DOHH2 (cell line): ENCODE data around the gene TTC12.

Experiments used
- H3F3A ChIP-seq: fragments of 200-600 bp; sonication (generic), shearing (Covaris generic); 2 replicates; pipeline ENCODE4 v1.6.0; 2016; ENCODE audit warnings: antibody characterized with exemption, mild to moderate bottlenecking; ENCODE audit not compliant: control insufficient read depth, insufficient read depth
- H3K27ac ChIP-seq: fragments of 200-600 bp; sonication (generic); 2 replicates; pipeline ENCODE4 v1.5.1; 2014; ENCODE audit warnings: low read depth, mild to moderate bottlenecking, low read length, moderate library complexity
- H3K27me3 ChIP-seq: fragments of 200-600 bp; sonication (generic); 2 replicates; pipeline ENCODE4 v1.6.1; 2014; ENCODE audit warnings: mild to moderate bottlenecking, low read length, mixed read lengths; ENCODE audit not compliant: control insufficient read depth
- H3K36me3 ChIP-seq: fragments of 200-600 bp; sonication (generic); 2 replicates; pipeline ENCODE4 v1.6.1; 2014; ENCODE audit warnings: mild to moderate bottlenecking, low read length, moderate library complexity, mixed read lengths; ENCODE audit not compliant: control insufficient read depth
- H3K4me1 ChIP-seq: fragments of 200-600 bp; sonication (generic); 2 replicates; pipeline ENCODE4 v1.6.1; 2014; ENCODE audit warnings: mild to moderate bottlenecking, low read length, mixed read lengths; ENCODE audit not compliant: control insufficient read depth
- H3K4me2 ChIP-seq: fragments of 200-600 bp; sonication (generic); 2 replicates; pipeline ENCODE4 v1.6.0; 2014; ENCODE audit warnings: mild to moderate bottlenecking, low read length, moderate library complexity
- H3K4me3 ChIP-seq: fragments of 200-600 bp; sonication (generic); 2 replicates; pipeline ENCODE4 v1.5.1; 2014; ENCODE audit warnings: mild to moderate bottlenecking, low read length, mixed read lengths
- H3K79me2 ChIP-seq: fragments of 200-600 bp; sonication (generic); 2 replicates; pipeline ENCODE4 v1.6.1; 2014; ENCODE audit warnings: mild to moderate bottlenecking, low read length, mixed read lengths; ENCODE audit not compliant: control insufficient read depth
- H3K9me2 ChIP-seq: fragments of 200-600 bp; sonication (generic); replicated peaks from 2 replicates; pipeline ENCODE4 v1.6.1; 2014; ENCODE audit warnings: mild to moderate bottlenecking, low read length, mixed read lengths; ENCODE audit not compliant: control insufficient read depth
- H3K9me3 ChIP-seq: fragments of 200-600 bp; sonication (generic); 2 replicates; pipeline ENCODE4 v1.6.1; 2014; ENCODE audit warnings: antibody characterized with exemption, low read length, mixed read lengths; ENCODE audit not compliant: control insufficient read depth, insufficient read depth
- H4K20me1 ChIP-seq: fragments of 200-600 bp; sonication (generic); 2 replicates; pipeline ENCODE4 v1.6.0; 2014; ENCODE audit warnings: low read depth, mild to moderate bottlenecking, antibody characterized with exemption, low read length, moderate library complexity; ENCODE audit not compliant: control insufficient read depth, insufficient read depth
- CTCF ChIP-seq: fragments of 200-600 bp; sonication (generic); IDR thresholded peaks from one replicate; pipeline ENCODE4 v1.5.1; 2014; ENCODE audit warnings: antibody characterized with exemption, mild to moderate bottlenecking, low read depth, low read length; ENCODE audit not compliant: poor library complexity, severe bottlenecking
- EZH2phosphoT487 ChIP-seq: fragments of 200-600 bp; sonication (generic); IDR thresholded peaks from 2 replicates; pipeline ENCODE4 v1.6.1; 2017; ENCODE audit warnings: borderline replicate concordance, mild to moderate bottlenecking, antibody characterized with exemption, low read length, moderate library complexity, mixed read lengths

TTC12 gene

GRCh38 chr11:113316256-113316655 is 1.9 kb downstream of the TTC12 start:
- no peaks in the 10 kb centered on the region; the same call in 1 of the 2 replicates for H3K79me2 ChIP-seq
- H3K9me2 ChIP-seq: no peaks in the 10 kb centered on the region
- H3K27me3 ChIP-seq: no peaks in the 10 kb centered on the region
- H3K4me3 ChIP-seq: no peak overlapping the region
- no peak overlapping the region for H3K27ac ChIP-seq
- H3F3A ChIP-seq: no peaks in the 10 kb centered on the region
- no peaks in the 10 kb centered on the region for H3K9me3 ChIP-seq
- H4K20me1 ChIP-seq: no peaks in the 10 kb centered on the region
- H3K4me2 ChIP-seq: no peak overlapping the region
- peaks cover 18% of the 10 kb centered on the region for H3K4me1 ChIP-seq
- TF ChIP-seq CTCF: no peak
- TF ChIP-seq EZH2phosphoT487: no peak
- H3K36me3 ChIP-seq: peaks cover 4% of the 10 kb centered on the region; the same call in 1 of the 2 replicates

DNA sequence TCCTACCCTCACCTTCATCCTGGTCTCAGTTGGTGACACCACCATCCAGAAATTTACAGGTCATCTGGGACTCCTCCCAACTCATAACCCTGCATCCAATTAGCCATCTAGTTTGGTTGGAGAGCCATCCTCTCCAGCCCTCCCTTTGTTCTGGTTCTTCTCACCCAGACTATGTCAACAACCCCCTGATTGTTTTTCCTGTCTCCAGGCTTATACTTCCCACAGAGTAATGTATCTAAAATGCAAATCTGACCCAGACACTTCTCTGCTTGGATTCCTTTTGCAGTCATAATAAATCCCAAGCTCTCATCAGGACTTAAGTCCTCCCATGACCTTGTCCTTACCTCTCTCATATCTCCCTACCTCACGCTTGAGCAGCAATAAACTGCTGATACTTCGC is 3.0 kb downstream of the TTC12 start:
- peaks cover 18% of the 10 kb centered on the region for H3K4me1 ChIP-seq
- H3K79me2 ChIP-seq: no peaks in the 10 kb centered on the region; the same call in 1 of the 2 replicates
- no peak overlapping the region for H3K4me2 ChIP-seq
- H3K9me2 ChIP-seq: no peaks in the 10 kb centered on the region
- no peaks in the 10 kb centered on the region for H3F3A ChIP-seq
- H4K20me1 ChIP-seq: no peaks in the 10 kb centered on the region
- no peak overlapping the region for H3K4me3 ChIP-seq
- no peaks in the 10 kb centered on the region for H3K27me3 ChIP-seq
- H3K9me3 ChIP-seq: no peaks in the 10 kb centered on the region
- TF ChIP-seq EZH2phosphoT487 (no peak), CTCF (no peak)
- peaks cover 4% of the 10 kb centered on the region; the same call in 1 of the 2 replicates for H3K36me3 ChIP-seq
- no peak overlapping the region for H3K27ac ChIP-seq

DNA sequence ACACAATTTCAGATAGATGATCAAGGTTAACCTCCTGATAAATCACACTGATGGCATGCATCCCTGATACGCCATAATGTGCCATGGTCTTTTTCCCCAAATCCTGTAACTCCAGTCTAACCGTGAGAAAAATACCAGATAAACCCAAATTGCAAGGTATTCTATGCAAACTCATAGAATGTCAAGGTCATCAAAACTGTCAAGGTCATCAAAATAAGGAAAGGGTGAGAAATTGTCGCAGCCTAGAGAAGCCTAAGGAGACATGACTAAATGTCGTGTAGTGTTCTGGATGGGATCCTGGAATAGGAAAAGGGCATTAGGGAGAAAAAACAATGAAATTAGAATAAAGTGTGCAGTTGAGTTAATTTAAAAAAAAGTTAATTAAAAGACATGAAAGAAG is 4.7 kb downstream of the TTC12 start:
- H3K79me2 ChIP-seq: no peaks in the 10 kb centered on the region; the same call in 1 of the 2 replicates
- H3K27ac ChIP-seq: no peak overlapping the region
- H4K20me1 ChIP-seq: no peaks in the 10 kb centered on the region
- peaks cover 10% of the 10 kb centered on the region for H3K4me1 ChIP-seq
- no peaks in the 10 kb centered on the region for H3K9me3 ChIP-seq
- no peak overlapping the region for H3K4me3 ChIP-seq
- no peaks in the 10 kb centered on the region for H3F3A ChIP-seq
- H3K27me3 ChIP-seq: no peaks in the 10 kb centered on the region
- TF ChIP-seq EZH2phosphoT487: no peak
- no peak for TF ChIP-seq CTCF
- peaks cover 4% of the 10 kb centered on the region; the same call in 1 of the 2 replicates for H3K36me3 ChIP-seq
- no peak overlapping the region for H3K4me2 ChIP-seq
- no peaks in the 10 kb centered on the region for H3K9me2 ChIP-seq
